SK-N-SH (cell line): ENCODE data around the gene SDR39U1. TPM values are rescaled to one million over a fixed set of nuclear protein-coding genes. Genes with fewer than 3 reads are reported as not detected.

Source experiments
- CTCF ChIA-PET: fragments of 300-600, 350-600 bp; formaldehyde crosslinking; extraction: SDS; loops from one replicate; lab custom pipeline; 2021; lab: Yijun Ruan, JAX
- POLR2A ChIA-PET: fragments of 350-600 bp; sonication (Branson Sonifier 250); formaldehyde crosslinking; extraction: SDS; loops from one replicate; lab custom pipeline; 2020; ENCODE audit warnings: antibody characterized with exemption, inconsistent platforms; lab: Yijun Ruan, JAX
- DNase-seq: peaks from one replicate; pipeline ENCODE4 v3.0.0; 2012
- H2AFZ ChIP-seq: fragments of 200-600 bp; sonication (generic); 2 replicates; pipeline ENCODE4 v1.8.1; 2016; ENCODE audit warnings: antibody characterized with exemption, mild to moderate bottlenecking, low read depth
- H3F3A ChIP-seq: fragments of 200-600 bp; sonication (generic); replicated peaks from 2 replicates; pipeline ENCODE3; 2016; ENCODE audit warnings: antibody characterized with exemption, mild to moderate bottlenecking; ENCODE audit not compliant: insufficient read depth
- H3K27ac ChIP-seq, 2 experiments: fragments of 200-500 bp in 1 of 2; fragments of 200-600 bp in 1 of 2; sonication (Bioruptor generic) in 1 of 2; sonication (generic), shearing (Covaris generic) in 1 of 2; 2 replicates each; pipeline versions ENCODE4 v1.5.1 to v1.6.1; 2014 to 2016; ENCODE audit warnings: low read depth in 2 of 2, inconsistent platforms in 1 of 2, low read length in 1 of 2, mild to moderate bottlenecking in 1 of 2, mixed read lengths in 1 of 2
- H3K27me3 ChIP-seq: fragments of 200-600 bp; sonication (generic), shearing (Covaris generic); 2 replicates; pipeline ENCODE4 v1.6.1; 2016; ENCODE audit warnings: mixed run types; ENCODE audit not compliant: insufficient read depth
- H3K36me3 ChIP-seq, 2 experiments: fragments of 200-500 bp in 1 of 2; fragments of 200-600 bp in 1 of 2; sonication (Bioruptor generic) in 1 of 2; sonication (generic) in 1 of 2; replicated peaks in 1 of 2; 2 replicates each; pipeline versions ENCODE3 to v1.5.1; 2014 to 2016; ENCODE audit warnings: low read length in 1 of 2, mild to moderate bottlenecking in 1 of 2; ENCODE audit not compliant: insufficient read depth in 2 of 2, control insufficient read depth in 1 of 2
- H3K4me1 ChIP-seq, 2 experiments: fragments of 200-500 bp in 1 of 2; fragments of 200-600 bp in 1 of 2; sonication (Bioruptor generic) in 1 of 2; sonication (generic), shearing (Covaris generic) in 1 of 2; 2 replicates each; pipeline versions ENCODE4 v1.5.1 to v1.6.1; 2014 to 2016; ENCODE audit warnings: low read depth in 1 of 2, low read length in 1 of 2, mixed run types in 1 of 2; ENCODE audit not compliant: insufficient read depth in 2 of 2, control insufficient read depth in 1 of 2
- H3K4me2 ChIP-seq: fragments of 200-600 bp; sonication (generic), shearing (Covaris generic); 2 replicates; pipeline ENCODE4 v1.6.1; 2017; ENCODE audit warnings: mixed run types
- H3K4me3 ChIP-seq, 2 experiments: fragments of 200-500 bp in 1 of 2; fragments of 200-600 bp in 1 of 2; sonication (Bioruptor generic) in 1 of 2; sonication (generic), shearing (Covaris generic) in 1 of 2; 2 replicates each; pipeline versions ENCODE4 v1.5.1 to v1.8.1; 2014 to 2016; ENCODE audit warnings: low read depth in 2 of 2, inconsistent platforms in 1 of 2, low read length in 1 of 2, mild to moderate bottlenecking in 1 of 2, mixed read lengths in 1 of 2, moderate library complexity in 1 of 2
- H3K79me2 ChIP-seq: fragments of 200-600 bp; sonication (generic); 2 replicates; pipeline ENCODE4 v1.8.1; 2017; ENCODE audit warnings: mild to moderate bottlenecking; ENCODE audit not compliant: insufficient read depth
- H3K9ac ChIP-seq: fragments of 200-600 bp; sonication (generic); 2 replicates; pipeline ENCODE4 v1.6.1; 2017; ENCODE audit warnings: mixed run types
- H3K9me2 ChIP-seq: fragments of 200-600 bp; sonication (generic); 2 replicates; pipeline ENCODE4 v1.6.1; 2017; ENCODE audit warnings: mixed run types
- H3K9me3 ChIP-seq: fragments of 200-600 bp; sonication (generic); 2 replicates; pipeline ENCODE4 v1.6.1; 2017; ENCODE audit warnings: mixed run types, mild to moderate bottlenecking, moderate library complexity
- H4K20me1 ChIP-seq: fragments of 200-600 bp; sonication (generic); 2 replicates; pipeline ENCODE4 v1.6.1; 2017; ENCODE audit warnings: mild to moderate bottlenecking, mixed run types; ENCODE audit not compliant: insufficient read depth
- CTCF ChIP-seq: fragments of 200-600 bp; sonication (generic); IDR thresholded peaks from 2 replicates; pipeline ENCODE4 v1.6.1; 2017; ENCODE audit warnings: antibody characterized with exemption, mild to moderate bottlenecking, moderate library complexity
- FOXJ3 ChIP-seq: sonication (generic); formaldehyde crosslinking; IDR thresholded peaks from 2 replicates; pipeline ENCODE4 v1.5.1; 2020; ENCODE audit warnings: mild to moderate bottlenecking, missing genetic modification reagents
- NFIC ChIP-seq: IDR thresholded peaks from 2 replicates; pipeline ENCODE4 v1.4.0; 2012; ENCODE audit warnings: borderline replicate concordance
- POLR2AphosphoS5 ChIP-seq: IDR thresholded peaks from 2 replicates; pipeline ENCODE4 v1.6.1; 2012; ENCODE audit warnings: low read depth, low read length
- RCOR1 ChIP-seq: fragments of 150-350 bp; IDR thresholded peaks from 2 replicates; pipeline ENCODE4 v1.6.1; 2017; ENCODE audit warnings: antibody characterized with exemption, low read length
- REST ChIP-seq: IDR thresholded peaks from 2 replicates; pipeline ENCODE4 v1.6.1; 2012; ENCODE audit warnings: mild to moderate bottlenecking, low read depth, low read length, moderate library complexity
- RFX5 ChIP-seq: IDR thresholded peaks from 2 replicates; pipeline ENCODE4 v1.6.1; 2012; ENCODE audit warnings: mild to moderate bottlenecking, improper control_type of control experiment, low read length
- RXRA ChIP-seq: IDR thresholded peaks from 2 replicates; pipeline ENCODE4 v1.4.0; 2012; ENCODE audit warnings: low read depth, mild to moderate bottlenecking, borderline replicate concordance
- YY1 ChIP-seq: IDR thresholded peaks from 2 replicates; pipeline ENCODE4 v1.4.0; 2012; ENCODE audit warnings: low read depth, mild to moderate bottlenecking
- WGBS: methylation state at CpG from one replicate; pipeline ENCODE4 v1.1.6; 2017; ENCODE audit warnings: low lambda C conversion rate; 5-methylcytosine and 5-hydroxymethylcytosine counted together
- polyA plus RNA-seq, 3 experiments: library from polyadenylated mRNA; depleted of rRNA; stranded (reverse); fragments of >200 nt; gene quantifications; 2 replicates each; pipeline ENCODE4 v1.2.3, GENCODE V29; 2012

The SDR39U1 gene
- polyA plus RNA-seq, 1 of the 3 experiments (the other 2 are of a cell fraction): 81.8 TPM

GRCh38 chr14:24439257-24439656 lies 3.3 kb downstream of the SDR39U1 start (continued):
- TF ChIP-seq REST: no peak
- TF ChIP-seq RCOR1: no peak
- TF ChIP-seq RFX5: no peak
- no peak for TF ChIP-seq NFIC
- no peak for TF ChIP-seq FOXJ3 (CRISPR knock-in tag)
- TF ChIP-seq POLR2AphosphoS5: no peak

- H3K9ac ChIP-seq: no peak overlapping the region
- peaks cover 30% of the 10 kb centered on the region for H3K79me2 ChIP-seq
- H3K9me2 ChIP-seq: no peaks in the 10 kb centered on the region
- POLR2A ChIA-PET: interaction anchor here (1.4 to 2.2 kb wide), 3 partner anchors 72 to 105 kb away, joined by 3 to 14 read pairs (median 10); no protein-coding TSS in a partner anchor
- H3K4me1 ChIP-seq: peaks cover 0 to 17% of the 10 kb centered on the region in 2 experiments; a peak in 2 of 4 replicates
- no peaks in the 10 kb centered on the region for H3K9me3 ChIP-seq
- H3K27ac ChIP-seq: no peak overlapping the region
- peaks cover 34% of the 10 kb centered on the region for H3F3A ChIP-seq
- peaks cover 34 to 64% of the 10 kb centered on the region in 2 experiments for H3K36me3 ChIP-seq
- H3K4me2 ChIP-seq: no peak overlapping the region
- DNase-seq: no peak
- 81% methylated on average over 9 of the region's 9 CpGs for WGBS
- H3K27me3 ChIP-seq: no peaks in the 10 kb centered on the region
- TF ChIP-seq RXRA (no peak), CTCF (no peak), POLR2AphosphoS5 (0 out of 2 replicates have a peak, but pooled peaks have one; percentile 3), YY1 (no peak)
- TF ChIP-seq, all 33 proteins: peak for 1
- CTCF ChIA-PET: interaction anchor here (1.9 to 16.4 kb wide), 10 partner anchors 7 to 116 kb away, joined by 5 to 445 read pairs (median 40); partner anchors contain the start of genes ADCY4, CBLN3, KHNYN and RIPK3
- H2AFZ ChIP-seq: no peak overlapping the region
- H4K20me1 ChIP-seq: peaks cover 4% of the 10 kb centered on the region; the same call in 1 of the 2 replicates
- H3K4me3 ChIP-seq: no peak overlapping the region
These were observed 4.1 kb downstream of the SDR39U1 start for GRCh38 chr14:24438223-24439097.
